Right atrium auricular region (tissue), 2 donors: ENCODE measurements around the gene SCGB1D2. TPM values are rescaled to one million over a fixed set of nuclear protein-coding genes. Genes with fewer than 3 reads are reported as not detected.
"Not testable (repeated sequence)": the region's sequence is repeated elsewhere in the genome, so short reads cannot be mapped to it uniquely, and the experiment has no call there.

Source experiments
- DNase-seq: peaks from one replicate; pipeline ENCODE4 v3.0.0-alpha.2; 2019; ENCODE audit warnings: low spot score
- H3K27ac ChIP-seq, 2 donors: fragments of 200-600 bp; sonication (generic); 1 replicate in 1 of 2; 2 replicates in 1 of 2; pipeline ENCODE4 v1.5.1; 2016 to 2019
- H3K27me3 ChIP-seq, 2 donors: fragments of 200-600 bp; sonication (generic); one replicate each; pipeline versions ENCODE4 v1.5.1 to v1.6.0; 2017 to 2019
- H3K36me3 ChIP-seq: fragments of 200-600 bp; sonication (generic); one replicate; pipeline ENCODE4 v1.5.1; 2016
- H3K4me1 ChIP-seq, 2 donors: fragments of 200-600 bp; sonication (generic); one replicate each; pipeline versions ENCODE4 v1.5.1 to v1.6.0; 2017 to 2019
- H3K4me3 ChIP-seq, 2 donors: fragments of 200-600 bp; sonication (generic); 1 replicate in 1 of 2; 2 replicates in 1 of 2; pipeline ENCODE4 v1.5.1; 2017 to 2019; ENCODE audit warnings: mild to moderate bottlenecking in 1 of 2, moderate library complexity in 1 of 2
- H3K9me3 ChIP-seq, 2 donors: fragments of 200-600 bp; sonication (generic); one replicate each; pipeline ENCODE4 v1.5.1; 2019
- CTCF ChIP-seq, 2 donors: fragments of 200-600 bp; sonication (generic); IDR thresholded peaks; one replicate each; pipeline ENCODE4 v1.5.1; 2019; ENCODE audit warnings: antibody characterized with exemption in 2 of 2
- total RNA-seq, 2 donors: library from RNA; depleted of rRNA; stranded (reverse); fragments of >200 nt; gene quantifications; one replicate each; pipeline ENCODE4 v1.1.0, GENCODE V29; 2016

SCGB1D2 gene
- not detected for total RNA-seq

- Histone ChIP-seq H3K27ac (no peak within 1 kb of the TSS), H3K4me1 (peaks cover 0 to 5% of the 10 kb centered on the region in 2 donors), H3K4me3 (no peak within 1 kb of the TSS), H3K9me3 (no peaks in the 10 kb centered on the region), H3K36me3 (no peaks in the 10 kb centered on the region), H3K27me3 (no peaks in the 10 kb centered on the region)
- no peak for TF ChIP-seq CTCF (IDR thresholded peaks at IDR 0.05)
- no peak for DNase-seq
These were observed at the start of gene SCGB1D2 for GRCh38 chr11:62242021-62242420. Gene SCGB1D2 (plus strand): TSS chr11:62242239. CDS start chr11:62242308, 69 bp downstream.

- no peak for TF ChIP-seq CTCF (IDR thresholded peaks at IDR 0.05)
- no peaks in the 10 kb centered on the region for H3K9me3 ChIP-seq
- no peaks in the 10 kb centered on the region for H3K36me3 ChIP-seq
- no peak for DNase-seq
- H3K4me3 ChIP-seq: no peak overlapping the region
- H3K27ac ChIP-seq: no peak overlapping the region
- H3K27me3 ChIP-seq: no peaks in the 10 kb centered on the region
- H3K4me1 ChIP-seq: no peaks in the 10 kb centered on the region
These were observed 48.1 kb upstream of the SCGB1D2 start for GRCh38 chr11:62193952-62194351.

- H3K9me3 ChIP-seq, H3K27ac ChIP-seq, H3K4me3 ChIP-seq, H3K27me3 ChIP-seq, H3K4me1 ChIP-seq, DNase-seq, H3K36me3 ChIP-seq: not testable (repeated sequence)
These were observed 47.0 kb upstream of the SCGB1D2 start for GRCh38 chr11:62195010-62195409.

GRCh38 chr11:62195945-62196344, 46.1 kb upstream of the SCGB1D2 start:
- Histone ChIP-seq H3K4me3 (no peak overlapping the region), H3K9me3 (no peaks in the 10 kb centered on the region), H3K4me1 (no peaks in the 10 kb centered on the region), H3K27me3 (no peaks in the 10 kb centered on the region), H3K27ac (no peak overlapping the region), H3K36me3 (no peaks in the 10 kb centered on the region)
- no peak for TF ChIP-seq CTCF (IDR thresholded peaks at IDR 0.05)
- DNase-seq: no peak

GRCh38 chr11:62197400-62197799, 44.6 kb upstream of the SCGB1D2 start:
- H3K27ac ChIP-seq, H3K4me3 ChIP-seq, H3K4me1 ChIP-seq, DNase-seq, H3K27me3 ChIP-seq, H3K36me3 ChIP-seq, H3K9me3 ChIP-seq: not testable (repeated sequence)

GRCh38 chr11:62201376-62201775, 40.7 kb upstream of the SCGB1D2 start:
- TF ChIP-seq CTCF (IDR thresholded peaks at IDR 0.05): no peak
- no peak for DNase-seq
- H3K9me3 ChIP-seq: no peaks in the 10 kb centered on the region
- no peak overlapping the region for H3K27ac ChIP-seq
- no peaks in the 10 kb centered on the region for H3K36me3 ChIP-seq
- no peaks in the 10 kb centered on the region for H3K4me1 ChIP-seq
- H3K4me3 ChIP-seq: no peak overlapping the region
- H3K27me3 ChIP-seq: no peaks in the 10 kb centered on the region

- Histone ChIP-seq H3K27ac (no peak overlapping the region), H3K9me3 (no peaks in the 10 kb centered on the region), H3K4me3 (no peak overlapping the region), H3K27me3 (no peaks in the 10 kb centered on the region), H3K36me3 (no peaks in the 10 kb centered on the region), H3K4me1 (no peaks in the 10 kb centered on the region)
- DNase-seq: no peak
- no peak for TF ChIP-seq CTCF (IDR thresholded peaks at IDR 0.05)
These were observed 39.1 kb upstream of the SCGB1D2 start for GRCh38 chr11:62202910-62203309.
